PC-9 (cell line): Measurements from ENCODE around the gene CCDC102B.

Experiments used
- CTCF ChIP-seq: fragments of 200-600 bp; sonication (generic); conservative IDR thresholded peaks from 2 replicates; pipeline ENCODE4 v1.6.1; 2017; ENCODE audit warnings: mixed run types, antibody characterized with exemption, mild to moderate bottlenecking, moderate library complexity
- EZH2 ChIP-seq: fragments of 200-600 bp; sonication (generic); IDR thresholded peaks from 2 replicates; pipeline ENCODE4 v1.8.0; 2017; ENCODE audit warnings: antibody characterized with exemption, low read depth

- TF ChIP-seq EZH2 (no peak), CTCF (no peak)
Measured at GRCh38 chr18:68962623-68963022, 164.7 kb downstream of the CCDC102B start.
